CD4-positive, alpha-beta T cell treated with Interleukin-4 for 1 hour (primary cell): ENCODE results near the gene CADPS.

Experiments
- DNase-seq, 2 donors: peaks; one replicate each; pipeline ENCODE4 v3.0.0-alpha.2; 2020 to 2022

CADPS gene

GRCh38 chr3:62368705-62369475 lies 506.3 kb downstream of the CADPS start:
- no peak for DNase-seq

DNA sequence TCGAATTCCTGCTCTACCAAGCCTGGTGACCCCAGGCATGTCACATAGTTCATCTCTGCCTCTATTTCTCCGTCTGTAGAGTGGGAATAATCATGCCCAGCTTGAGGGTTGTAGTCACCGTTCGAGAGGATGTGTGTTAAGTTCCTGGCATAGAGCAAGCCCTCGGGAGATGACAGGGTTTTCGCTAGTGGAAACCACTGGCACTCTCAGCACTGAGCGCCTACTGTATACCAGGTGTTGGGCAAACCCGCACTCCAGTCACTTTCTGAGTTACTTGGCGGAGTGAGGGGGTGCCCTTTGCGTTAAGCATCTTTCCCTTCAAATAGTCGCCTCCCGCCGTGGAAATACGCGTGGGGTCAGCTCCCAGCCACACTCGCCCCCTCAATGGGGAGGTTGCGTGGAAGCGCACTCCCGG lies 506.9 kb downstream of the CADPS start:
- DNase-seq = no peak

GRCh38 chr3:62367763-62368195 lies 507.4 kb downstream of the CADPS start:
- DNase-seq = no peak

- DNase-seq = no peak
Observed at GRCh38 chr3:62366126-62366484, 509.1 kb downstream of the CADPS start.

- DNase-seq = no peak
Observed at GRCh38 chr3:62365391-62366125, 509.7 kb downstream of the CADPS start.

DNA sequence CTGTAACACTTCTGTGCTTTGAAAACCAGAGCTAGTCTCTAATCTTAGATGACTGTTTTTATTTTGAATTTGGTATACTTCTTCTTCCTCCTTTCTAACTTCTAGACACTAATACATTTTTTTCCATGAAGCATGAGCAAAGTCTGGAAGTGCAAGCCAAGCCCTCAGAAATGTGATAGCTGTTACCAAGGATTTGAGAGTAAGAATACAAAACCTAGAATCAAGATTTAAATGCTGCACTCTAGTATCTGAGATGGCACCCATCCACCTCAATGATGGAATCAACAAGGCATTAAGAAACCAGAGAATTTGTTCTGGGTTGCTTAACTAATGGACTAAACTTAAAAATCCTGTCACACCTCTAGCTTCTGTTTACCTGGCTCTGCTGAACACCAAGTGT lies 511.0 kb downstream of the CADPS start:
- DNase-seq = no peak

DNA sequence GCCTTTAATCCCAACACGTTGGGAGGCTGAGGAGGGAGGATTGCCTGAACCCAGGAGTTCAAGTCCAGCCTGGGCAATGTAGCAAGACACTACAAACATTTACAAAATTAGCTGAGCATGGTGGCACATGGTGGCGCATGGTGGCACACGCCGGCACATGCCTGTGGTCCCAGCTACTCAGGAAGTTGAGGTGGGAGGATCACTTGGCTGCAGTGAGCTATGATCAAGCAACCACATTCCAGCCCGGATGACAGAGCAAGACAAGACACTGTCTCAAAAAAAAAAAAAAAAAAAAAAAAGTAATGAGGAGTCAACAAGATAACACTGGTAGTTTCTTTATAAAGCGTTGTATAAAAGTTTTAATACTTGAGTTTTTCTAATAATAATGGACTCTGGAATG lies 511.9 kb downstream of the CADPS start:
- no peak for DNase-seq

DNA sequence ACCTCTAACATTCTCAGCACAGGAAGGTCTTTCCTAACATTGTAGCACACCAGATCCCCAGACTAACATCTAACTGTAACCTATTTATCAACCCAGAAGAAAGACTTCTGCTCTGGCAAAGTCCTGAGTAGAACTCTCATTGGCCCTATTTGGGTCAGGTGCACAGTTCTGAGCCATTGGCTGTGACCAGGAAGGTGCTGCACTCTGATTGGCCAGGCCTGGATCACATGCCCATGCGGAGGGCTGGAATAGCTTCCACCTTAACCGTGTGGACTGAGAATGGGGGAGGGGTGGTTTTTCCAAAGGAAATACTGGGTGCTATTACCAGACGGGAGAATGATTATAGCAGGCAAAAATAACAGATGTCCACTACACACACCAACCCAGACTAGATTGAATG lies 513.4 kb downstream of the CADPS start:
- DNase-seq = no peak

GRCh38 chr3:62361261-62361660 lies 514.0 kb downstream of the CADPS start:
- DNase-seq = no peak

- DNase-seq = no peak
Observed at GRCh38 chr3:62359531-62359930, 515.7 kb downstream of the CADPS start.

DNA sequence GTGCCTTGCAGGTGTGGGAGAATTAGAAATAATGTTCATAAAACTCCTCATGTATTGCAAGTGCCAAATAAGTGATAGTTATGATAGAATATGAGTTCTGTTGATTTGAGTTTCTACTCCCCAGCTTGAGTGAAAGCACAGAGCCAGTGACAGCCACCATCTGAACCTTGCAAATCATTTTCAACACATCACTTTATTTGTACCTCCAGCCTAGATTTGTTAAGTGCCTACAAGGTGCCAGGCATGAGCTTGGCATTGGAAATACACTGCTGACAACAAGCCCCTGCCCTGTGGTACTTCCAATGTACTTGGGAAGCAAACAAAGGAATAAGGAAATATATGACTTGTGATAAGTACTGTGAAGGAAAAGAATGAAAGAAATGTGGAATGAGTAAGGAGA lies 518.9 kb downstream of the CADPS start:
- DNase-seq = no peak

- no peak for DNase-seq
Observed at GRCh38 chr3:62355703-62356102, 519.5 kb downstream of the CADPS start.
